SH-SY5Y (cell line): ENCODE results near the gene MALL.

ENCODE experiments used
- GATA2 ChIP-seq: IDR thresholded peaks from 2 replicates; pipeline ENCODE4 v1.6.1; 2011; ENCODE audit warnings: mild to moderate bottlenecking, low read depth, low read length
- GATA3 ChIP-seq: IDR thresholded peaks from 2 replicates; pipeline ENCODE4 v1.6.1; 2011; ENCODE audit warnings: low read depth, mild to moderate bottlenecking, low read length, moderate library complexity

MALL gene

DNA sequence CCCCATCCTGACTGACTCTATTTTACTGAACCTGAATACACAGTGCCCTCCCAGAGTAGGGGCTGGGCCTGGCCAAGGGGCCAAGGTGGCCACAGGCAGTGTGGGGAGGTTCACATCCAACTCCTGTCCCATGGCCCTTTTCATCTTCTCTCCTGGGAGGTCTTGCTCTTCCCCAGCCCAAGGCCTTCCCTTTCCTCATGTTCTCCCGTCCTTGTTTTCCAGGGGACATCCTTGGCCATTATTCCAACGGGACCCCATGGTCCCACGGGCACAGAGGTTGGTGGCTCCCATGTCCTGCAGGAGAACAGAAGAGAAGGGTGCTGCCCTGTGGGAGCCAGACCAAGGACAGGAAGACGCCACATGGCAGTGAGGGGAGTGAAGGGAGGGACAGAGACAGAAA, 10.4 kb downstream of the MALL start:
- TF ChIP-seq GATA2 (no peak), GATA3 (no peak)

- TF ChIP-seq GATA2, result no peak
- TF ChIP-seq GATA3, result no peak
Observed at GRCh38 chr2:110104025-110104771, 11.4 kb downstream of the MALL start.

DNA sequence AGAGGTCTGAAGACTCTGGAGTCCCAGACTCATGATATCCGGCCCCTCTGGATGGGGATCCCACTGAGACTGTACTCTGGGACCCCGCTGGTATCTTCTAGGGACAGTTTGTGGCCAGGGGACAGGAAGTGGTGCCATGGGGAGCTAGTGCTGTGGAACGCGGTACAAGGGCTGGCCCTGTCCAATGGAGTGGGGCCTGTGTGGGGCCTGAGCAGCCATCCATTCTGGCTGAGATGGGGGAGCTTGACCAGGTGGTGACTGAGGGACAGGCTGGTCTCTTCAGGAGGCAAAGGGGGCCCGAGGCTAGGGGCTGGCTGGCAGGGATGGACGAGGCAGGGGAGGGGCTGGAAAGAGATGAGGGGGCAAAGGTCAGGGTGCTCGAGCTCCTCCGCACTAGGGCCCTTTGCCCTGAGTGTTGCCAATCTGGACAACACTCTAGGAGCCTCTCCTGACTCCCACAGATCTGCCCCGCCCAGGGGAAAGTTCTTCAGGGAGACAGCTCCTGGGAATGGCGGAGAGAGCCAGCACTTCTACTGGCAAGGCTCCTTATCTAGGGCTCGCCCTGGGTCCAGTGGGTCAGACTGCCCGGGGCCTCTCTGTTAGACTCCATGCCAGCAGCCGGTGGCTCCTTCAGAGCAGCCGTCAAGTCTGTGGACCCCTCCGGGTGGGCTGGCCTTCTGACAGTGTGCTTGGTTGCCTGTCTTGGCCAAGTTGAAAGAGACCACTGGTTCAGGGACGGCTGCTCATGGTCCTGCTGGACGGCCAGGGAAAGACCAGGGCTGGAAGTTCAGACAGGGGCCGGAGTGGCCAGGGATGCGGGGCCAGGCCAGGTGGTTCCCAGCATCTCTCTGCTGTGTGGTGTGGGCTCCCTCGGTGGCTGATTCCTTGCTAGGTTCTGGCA, 12.3 kb downstream of the MALL start:
- TF ChIP-seq GATA3 (no peak), GATA2 (no peak)

GRCh38 chr2:110101901-110102803, 13.5 kb downstream of the MALL start:
- no peak for TF ChIP-seq GATA2
- no peak for TF ChIP-seq GATA3

GRCh38 chr2:110101280-110101844, 14.3 kb downstream of the MALL start:
- TF ChIP-seq GATA2, result no peak
- no peak for TF ChIP-seq GATA3

- TF ChIP-seq GATA3, result no peak
- no peak for TF ChIP-seq GATA2
Observed at GRCh38 chr2:110100480-110100879, 15.1 kb downstream of the MALL start.

- TF ChIP-seq GATA2, result no peak
- TF ChIP-seq GATA3, result no peak
Observed at GRCh38 chr2:110099471-110100225, 16.0 kb downstream of the MALL start.

- TF ChIP-seq GATA3, result no peak
- no peak for TF ChIP-seq GATA2
Observed at GRCh38 chr2:110099038-110099425, 16.6 kb downstream of the MALL start.

- TF ChIP-seq GATA3 (no peak), GATA2 (no peak)
Observed at GRCh38 chr2:110097506-110098220, 18.0 kb downstream of the MALL start.

GRCh38 chr2:110095994-110096633, 19.5 kb downstream of the MALL start:
- no peak for TF ChIP-seq GATA3
- no peak for TF ChIP-seq GATA2
